ENCODE data around the gene FHOD3. TPM values are rescaled to one million over a fixed set of nuclear protein-coding genes. Genes with fewer than 3 reads are reported as not detected.
A peak's percentile ranks its signal among the peaks of the same experiment; 100 is the strongest.

FHOD3 gene
- total RNA-seq, 2 donors from 2014 or later, result 19.8 to 24.9 TPM

GRCh38 chr18:36736094-36736493, 438.6 kb downstream of the FHOD3 start:
- H3K27me3 ChIP-seq (replicated peaks; ENCODE audit: insufficient read depth), result no peaks in the 10 kb centered on the region
- H3K36me3 ChIP-seq, result peaks cover 4% of the 10 kb centered on the region
- H3K27ac ChIP-seq, result no peak overlapping the region
- no peak for TF ChIP-seq CTCF (IDR thresholded peaks at IDR 0.05)
- no peak for DNase-seq (ENCODE audit: low spot score)
- no peak for ATAC-seq (ENCODE audit: insufficient number of reproducible peaks, low FRiP score, low read depth)
- no peaks in the 10 kb centered on the region for H3K9me3 ChIP-seq
- H3K4me3 ChIP-seq, result no peak overlapping the region
- no peaks in the 10 kb centered on the region for H3K4me1 ChIP-seq (ENCODE audit: control insufficient read depth in 1 of 2, low read depth in 2 of 2)

GRCh38 chr18:36737316-36737715, 439.8 kb downstream of the FHOD3 start:
- H3K36me3 ChIP-seq, result peaks cover 6% of the 10 kb centered on the region
- no peak overlapping the region for H3K27ac ChIP-seq
- H3K4me1 ChIP-seq (ENCODE audit: control insufficient read depth in 1 of 2, low read depth in 2 of 2), result no peaks in the 10 kb centered on the region
- no peak for TF ChIP-seq CTCF (IDR thresholded peaks at IDR 0.05)
- H3K9me3 ChIP-seq, result no peaks in the 10 kb centered on the region
- no peak for ATAC-seq (ENCODE audit: insufficient number of reproducible peaks, low FRiP score, low read depth)
- H3K27me3 ChIP-seq (replicated peaks; ENCODE audit: insufficient read depth), result no peaks in the 10 kb centered on the region
- H3K4me3 ChIP-seq, result no peak overlapping the region
- no peak for DNase-seq (ENCODE audit: low spot score)

- Histone ChIP-seq H3K4me1 (ENCODE audit: control insufficient read depth in 1 of 2, low read depth in 2 of 2) (no peaks in the 10 kb centered on the region), H3K4me3 (no peak overlapping the region), H3K36me3 (peaks cover 12% of the 10 kb centered on the region), H3K9me3 (no peaks in the 10 kb centered on the region), H3K27ac (no peak overlapping the region), H3K27me3 (replicated peaks; ENCODE audit: insufficient read depth) (no peaks in the 10 kb centered on the region)
- no peak for TF ChIP-seq CTCF (IDR thresholded peaks at IDR 0.05)
- ATAC-seq (ENCODE audit: insufficient number of reproducible peaks, low FRiP score, low read depth) (no peak), DNase-seq (ENCODE audit: low spot score) (no peak)
Observed at GRCh38 chr18:36744261-36744876, 446.9 kb downstream of the FHOD3 start.

GRCh38 chr18:36745219-36745975, 447.9 kb downstream of the FHOD3 start:
- H3K36me3 ChIP-seq, result peaks cover 12% of the 10 kb centered on the region
- no peak for TF ChIP-seq CTCF (IDR thresholded peaks at IDR 0.05)
- no peak overlapping the region for H3K4me3 ChIP-seq
- H3K4me1 ChIP-seq (ENCODE audit: control insufficient read depth in 1 of 2, low read depth in 2 of 2), result no peaks in the 10 kb centered on the region
- H3K27me3 ChIP-seq (replicated peaks; ENCODE audit: insufficient read depth), result no peaks in the 10 kb centered on the region
- no peak overlapping the region for H3K27ac ChIP-seq
- no peak for ATAC-seq (ENCODE audit: insufficient number of reproducible peaks, low FRiP score, low read depth)
- H3K9me3 ChIP-seq, result no peaks in the 10 kb centered on the region
- DNase-seq (ENCODE audit: low spot score), result no peak

GRCh38 chr18:36752929-36753865, 455.7 kb downstream of the FHOD3 start:
- TF ChIP-seq CTCF (IDR thresholded peaks at IDR 0.05), result no peak
- Histone ChIP-seq H3K4me1 (ENCODE audit: control insufficient read depth in 1 of 2, low read depth in 2 of 2) (peaks cover 5 to 20% of the 10 kb centered on the region in 2 donors), H3K9me3 (no peaks in the 10 kb centered on the region)

More at GRCh38 chr18:36752929-36753865, 455.7 kb downstream of the FHOD3 start:
- no peak for DNase-seq (ENCODE audit: low spot score)
- ATAC-seq (ENCODE audit: insufficient number of reproducible peaks, low FRiP score, low read depth), result no peak
- H3K27me3 ChIP-seq (replicated peaks; ENCODE audit: insufficient read depth), result no peaks in the 10 kb centered on the region
- H3K4me3 ChIP-seq, result no peak overlapping the region
- no peaks in the 10 kb centered on the region for H3K36me3 ChIP-seq
- peak overlapping the region in 1 of 2 donors; percentile 34 for H3K27ac ChIP-seq
